ENCODE results near the gene TRIP13. TPM values are rescaled to one million over a fixed set of nuclear protein-coding genes. Genes with fewer than 3 reads are reported as not detected.

TRIP13 gene
- total and polyA plus RNA-seq, 4 experiments from 2014 or later, result 0.39 to 1.0 (median 0.69) TPM; not detected in 1

DNA sequence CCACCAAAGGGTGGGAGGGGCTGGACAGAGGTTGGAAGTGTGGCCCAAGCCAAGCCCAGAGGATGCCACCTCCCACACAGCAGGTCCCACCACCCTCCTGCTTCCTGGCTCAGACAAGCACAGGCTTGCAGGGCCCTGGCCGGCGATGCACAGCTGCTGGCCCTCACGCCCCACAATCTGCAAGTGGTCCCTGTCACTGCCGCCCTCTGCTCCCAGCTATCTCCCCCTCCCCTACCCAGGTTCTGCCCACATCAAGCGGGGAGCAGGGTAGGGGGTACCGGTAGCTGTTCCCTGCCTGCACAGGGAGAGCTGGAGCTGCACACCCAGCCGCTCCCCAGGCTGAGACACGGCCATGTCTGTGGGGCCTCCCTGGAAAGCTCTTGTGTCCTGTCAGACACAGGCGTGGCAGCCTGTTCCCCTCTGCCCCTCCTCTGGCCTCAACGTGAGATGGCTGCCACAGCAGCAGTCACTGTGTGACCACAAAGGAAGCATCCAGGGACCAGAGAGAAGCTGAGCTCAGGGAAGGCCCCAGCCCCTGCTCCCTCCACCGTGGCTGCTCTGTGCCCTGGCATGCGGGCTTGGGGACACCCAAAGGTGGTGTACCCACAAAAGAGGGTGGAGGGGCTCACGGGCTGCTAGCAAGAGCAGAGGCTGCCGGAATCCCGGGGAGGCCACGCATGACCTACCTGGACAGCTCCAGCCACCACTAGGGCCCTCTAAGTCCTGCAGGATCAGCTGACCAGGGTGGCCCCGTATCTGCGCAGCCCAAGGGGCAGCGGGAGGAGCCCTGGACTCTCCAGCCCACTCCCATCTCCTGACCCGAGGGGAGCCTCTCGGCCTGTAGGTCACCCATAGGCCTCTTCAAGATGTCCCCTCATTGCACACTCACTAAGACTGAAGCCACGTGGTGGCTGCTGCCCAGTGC, 31.0 kb upstream of the TRIP13 start:
- H3K9me3 Mint-ChIP-seq, result no peaks in the 10 kb centered on the region
- intact Hi-C loops (cut with micrococcal nuclease), result no loop called here
- peaks cover 36% of the 10 kb centered on the region for H3K36me3 ChIP-seq (ENCODE audit: insufficient read depth, low read length)
- no peak overlapping the region for H3K27ac ChIP-seq (ENCODE audit: low read depth, low read length)
- CTCF ChIA-PET (ENCODE audit: partially characterized antibody), result no interaction called here
- no peaks in the 10 kb centered on the region for H3K4me1 ChIP-seq (ENCODE audit: insufficient read depth, low read length)
- no peaks in the 10 kb centered on the region for H3K9me3 ChIP-seq (ENCODE audit: control insufficient read depth in 1 of 2, low read length in 2 of 2)
- peaks cover 0 to 3% (median 0%) of the 10 kb centered on the region in 4 donors for H3K4me1 Mint-ChIP-seq
- no peaks in the 10 kb centered on the region for H3K27me3 ChIP-seq (ENCODE audit: insufficient read depth, low read length)
- no peak overlapping the region for H3K4me3 Mint-ChIP-seq
- DNase-seq, result no peak
- H3K27me3 Mint-ChIP-seq, result no peaks in the 10 kb centered on the region
- no peak overlapping the region for H3K4me3 ChIP-seq (ENCODE audit: low read length in 2 of 2)
- POLR2A ChIA-PET (ENCODE audit: partially characterized antibody), result interaction anchor here (0.7 kb wide), 1 partner anchor 250 kb away, joined by 3 read pairs; no protein-coding TSS in a partner anchor
- peaks cover 12 to 30% of the 10 kb centered on the region in 2 donors for H3K36me3 Mint-ChIP-seq
- no peak overlapping the region for H3K27ac Mint-ChIP-seq

DNA sequence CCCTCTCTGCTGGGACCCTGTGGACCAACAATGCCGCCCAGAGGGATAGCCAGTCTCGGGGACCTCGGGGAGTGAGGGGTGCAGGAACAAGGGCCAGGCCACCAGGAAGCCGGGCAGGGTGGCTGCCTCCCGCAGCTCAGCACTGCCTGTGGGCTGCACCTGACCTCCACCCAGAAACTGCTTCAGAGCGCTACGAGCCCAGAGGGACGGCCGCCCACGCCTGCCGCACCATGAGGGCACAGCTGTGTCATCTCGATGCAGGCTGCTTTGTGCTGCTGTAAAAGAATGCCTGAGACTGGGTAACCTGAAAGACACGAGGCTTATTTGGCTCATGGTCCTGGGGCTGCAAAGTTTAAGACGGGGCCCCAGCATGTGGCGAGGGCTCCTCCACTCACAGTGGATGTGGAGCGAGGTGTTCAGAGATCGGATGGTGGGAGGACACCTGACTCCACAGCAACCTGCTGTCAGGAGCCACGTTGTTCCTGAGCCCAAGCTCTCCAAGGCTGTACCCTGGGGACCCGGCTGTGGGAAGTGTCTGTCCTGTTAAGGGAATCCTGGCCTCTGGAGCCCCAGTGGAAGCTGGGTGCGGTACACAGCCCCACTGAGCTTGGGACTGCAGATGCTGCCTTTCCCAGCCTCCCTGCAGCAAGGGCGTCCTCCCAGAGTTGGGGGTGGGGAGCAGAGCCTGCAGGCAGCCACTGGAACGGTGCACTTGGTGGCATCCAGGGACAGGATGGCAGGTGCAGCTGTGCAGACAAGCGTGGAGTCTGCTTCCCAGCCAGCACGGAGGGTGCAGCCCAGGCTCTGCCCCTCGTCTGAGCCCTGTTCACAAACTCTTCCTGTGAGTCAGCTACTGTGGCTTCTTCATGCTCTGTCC, 30.1 kb upstream of the TRIP13 start:
- Mint-ChIP-seq H3K27me3 (no peaks in the 10 kb centered on the region), H3K9me3 (no peaks in the 10 kb centered on the region), H3K36me3 (peaks cover 17 to 35% of the 10 kb centered on the region in 2 donors), H3K4me3 (no peak overlapping the region), H3K4me1 (peaks cover 0 to 3% (median 0%) of the 10 kb centered on the region in 4 donors), H3K27ac (no peak overlapping the region)
- ChIA-PET POLR2A (ENCODE audit: partially characterized antibody) (no interaction called here), CTCF (ENCODE audit: partially characterized antibody) (no interaction called here)
- intact Hi-C loops (cut with micrococcal nuclease), result no loop called here
- DNase-seq, result no peak
- no peaks in the 10 kb centered on the region for H3K9me3 ChIP-seq (ENCODE audit: control insufficient read depth in 1 of 2, low read length in 2 of 2)
- no peak overlapping the region for H3K4me3 ChIP-seq (ENCODE audit: low read length in 2 of 2)
- H3K27ac ChIP-seq (ENCODE audit: low read depth, low read length), result no peak overlapping the region
- H3K27me3 ChIP-seq (ENCODE audit: insufficient read depth, low read length), result no peaks in the 10 kb centered on the region
- peaks cover 45% of the 10 kb centered on the region for H3K36me3 ChIP-seq (ENCODE audit: insufficient read depth, low read length)
- H3K4me1 ChIP-seq (ENCODE audit: insufficient read depth, low read length), result no peaks in the 10 kb centered on the region

DNA sequence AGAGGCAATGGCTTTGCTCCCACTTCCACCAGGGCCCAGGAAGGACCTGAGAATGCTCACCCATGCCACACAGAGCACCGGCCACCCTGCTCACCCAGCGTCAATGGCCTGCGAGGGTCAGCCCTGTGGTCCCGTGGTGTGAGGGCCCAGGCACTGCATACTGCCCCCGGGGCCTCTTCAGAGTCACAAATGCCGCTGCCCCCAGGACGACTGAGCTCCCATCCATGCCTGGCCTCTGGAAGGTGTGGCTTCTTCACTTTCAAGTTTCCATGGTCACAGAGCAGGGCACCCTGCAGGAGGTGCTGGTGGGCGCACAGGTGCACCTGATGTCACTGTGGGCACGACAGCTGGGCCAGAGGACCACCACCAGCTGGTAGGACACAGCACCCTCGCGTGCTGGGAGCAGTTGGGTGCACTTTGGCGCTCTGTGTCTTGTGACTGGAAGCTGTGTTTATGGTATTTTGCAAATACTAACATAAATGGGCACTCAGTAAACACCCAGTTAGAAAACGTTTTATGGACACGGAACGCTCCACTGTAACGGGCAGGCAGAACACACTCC, 29.4 kb upstream of the TRIP13 start:
- ChIA-PET CTCF (ENCODE audit: partially characterized antibody) (no interaction called here), POLR2A (ENCODE audit: partially characterized antibody) (no interaction called here)
- H3K27ac Mint-ChIP-seq, result no peak overlapping the region
- H3K36me3 Mint-ChIP-seq, result peaks cover 23 to 41% of the 10 kb centered on the region in 2 donors
- no peak for DNase-seq
- Histone ChIP-seq H3K9me3 (ENCODE audit: control insufficient read depth in 1 of 2, low read length in 2 of 2) (no peaks in the 10 kb centered on the region), H3K27me3 (ENCODE audit: insufficient read depth, low read length) (no peaks in the 10 kb centered on the region), H3K4me1 (ENCODE audit: insufficient read depth, low read length) (no peaks in the 10 kb centered on the region), H3K27ac (ENCODE audit: low read depth, low read length) (no peak overlapping the region), H3K36me3 (ENCODE audit: insufficient read depth, low read length) (peaks cover 52% of the 10 kb centered on the region), H3K4me3 (ENCODE audit: low read length in 2 of 2) (no peak overlapping the region)
- peaks cover 0 to 4% (median 0%) of the 10 kb centered on the region in 4 donors for H3K4me1 Mint-ChIP-seq
- no peaks in the 10 kb centered on the region for H3K27me3 Mint-ChIP-seq
- no peak overlapping the region for H3K4me3 Mint-ChIP-seq
- H3K9me3 Mint-ChIP-seq, result no peaks in the 10 kb centered on the region
- intact Hi-C loops (cut with micrococcal nuclease), result no loop called here

DNA sequence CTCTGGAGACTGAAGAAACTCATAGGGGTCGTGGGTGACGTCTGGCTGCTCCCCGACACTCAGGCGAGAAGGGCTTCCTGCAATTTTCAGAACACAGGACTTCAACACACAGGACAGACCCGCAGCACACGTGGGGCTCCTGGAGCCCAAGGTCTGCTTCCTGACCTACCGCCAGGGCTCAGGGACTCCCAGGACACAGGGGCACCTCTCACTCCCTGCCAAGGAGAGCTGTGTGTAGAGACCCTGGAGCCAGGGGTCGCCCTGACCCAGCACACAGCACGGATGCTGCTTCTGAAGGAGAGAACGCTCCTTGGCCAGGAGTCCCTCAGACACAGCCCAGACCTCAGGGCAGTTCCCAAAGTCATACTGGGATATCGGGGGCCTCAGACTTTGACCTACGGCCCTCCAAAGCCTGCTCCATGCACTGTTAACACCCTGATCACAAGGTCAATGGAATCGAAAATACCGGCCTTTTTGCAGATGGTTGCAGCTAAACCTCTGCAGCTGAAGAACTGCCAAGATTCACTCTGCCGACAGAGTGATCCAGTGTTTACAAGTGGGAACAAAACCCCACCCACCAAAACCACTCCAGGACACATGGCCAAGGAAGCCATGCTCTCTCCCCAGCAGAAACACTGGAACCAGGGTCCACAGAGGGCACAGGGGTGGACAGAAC, 28.1 kb upstream of the TRIP13 start:
- CTCF ChIA-PET (ENCODE audit: partially characterized antibody), result no interaction called here
- Histone ChIP-seq H3K36me3 (ENCODE audit: insufficient read depth, low read length) (peaks cover 65% of the 10 kb centered on the region), H3K27ac (ENCODE audit: low read depth, low read length) (no peak overlapping the region), H3K4me3 (ENCODE audit: low read length in 2 of 2) (no peak overlapping the region), H3K27me3 (ENCODE audit: insufficient read depth, low read length) (no peaks in the 10 kb centered on the region), H3K9me3 (ENCODE audit: control insufficient read depth in 1 of 2, low read length in 2 of 2) (no peaks in the 10 kb centered on the region), H3K4me1 (ENCODE audit: insufficient read depth, low read length) (no peaks in the 10 kb centered on the region)
- H3K27ac Mint-ChIP-seq, result no peak overlapping the region
- no peak for DNase-seq
- POLR2A ChIA-PET (ENCODE audit: partially characterized antibody), result no interaction called here
- intact Hi-C loops (cut with micrococcal nuclease), result no loop called here
- no peaks in the 10 kb centered on the region for H3K9me3 Mint-ChIP-seq
- H3K4me1 Mint-ChIP-seq, result peaks cover 0 to 6% (median 0%) of the 10 kb centered on the region in 4 donors
- H3K36me3 Mint-ChIP-seq, result peaks cover 30 to 53% of the 10 kb centered on the region in 2 donors
- H3K4me3 Mint-ChIP-seq, result no peak overlapping the region
- H3K27me3 Mint-ChIP-seq, result no peaks in the 10 kb centered on the region

DNA sequence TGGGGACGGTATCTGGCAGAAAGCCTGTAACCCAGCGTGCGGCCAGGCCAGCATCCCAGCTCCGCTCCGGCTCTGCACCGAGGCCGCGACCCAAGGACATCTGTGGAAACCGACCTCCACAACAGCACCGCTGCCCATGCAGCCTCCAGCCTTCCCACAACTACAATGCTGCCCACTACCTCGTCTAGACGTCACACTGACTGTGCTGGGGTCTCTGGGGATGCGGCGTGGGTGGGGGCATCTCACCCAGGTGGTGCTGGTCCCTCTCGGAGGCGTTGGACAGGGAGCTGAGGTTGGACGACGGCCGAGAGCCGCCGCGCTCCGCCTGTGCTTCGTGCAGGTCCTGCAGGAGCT, 27.5 kb upstream of the TRIP13 start:
- Mint-ChIP-seq H3K4me3 (no peak overlapping the region), H3K27me3 (no peaks in the 10 kb centered on the region), H3K27ac (no peak overlapping the region), H3K36me3 (peaks cover 35 to 58% of the 10 kb centered on the region in 2 donors), H3K4me1 (peaks cover 0 to 6% (median 0%) of the 10 kb centered on the region in 4 donors), H3K9me3 (no peaks in the 10 kb centered on the region)
- H3K36me3 ChIP-seq (ENCODE audit: insufficient read depth, low read length), result peaks cover 70% of the 10 kb centered on the region
- ChIA-PET CTCF (ENCODE audit: partially characterized antibody) (no interaction called here), POLR2A (ENCODE audit: partially characterized antibody) (no interaction called here)
- no peak overlapping the region for H3K27ac ChIP-seq (ENCODE audit: low read depth, low read length)
- H3K4me3 ChIP-seq (ENCODE audit: low read length in 2 of 2), result no peak overlapping the region
- H3K27me3 ChIP-seq (ENCODE audit: insufficient read depth, low read length), result no peaks in the 10 kb centered on the region
- H3K9me3 ChIP-seq (ENCODE audit: control insufficient read depth in 1 of 2, low read length in 2 of 2), result no peaks in the 10 kb centered on the region
- no peaks in the 10 kb centered on the region for H3K4me1 ChIP-seq (ENCODE audit: insufficient read depth, low read length)
- DNase-seq, result no peak
- intact Hi-C loops (cut with micrococcal nuclease), result no loop called here

DNA sequence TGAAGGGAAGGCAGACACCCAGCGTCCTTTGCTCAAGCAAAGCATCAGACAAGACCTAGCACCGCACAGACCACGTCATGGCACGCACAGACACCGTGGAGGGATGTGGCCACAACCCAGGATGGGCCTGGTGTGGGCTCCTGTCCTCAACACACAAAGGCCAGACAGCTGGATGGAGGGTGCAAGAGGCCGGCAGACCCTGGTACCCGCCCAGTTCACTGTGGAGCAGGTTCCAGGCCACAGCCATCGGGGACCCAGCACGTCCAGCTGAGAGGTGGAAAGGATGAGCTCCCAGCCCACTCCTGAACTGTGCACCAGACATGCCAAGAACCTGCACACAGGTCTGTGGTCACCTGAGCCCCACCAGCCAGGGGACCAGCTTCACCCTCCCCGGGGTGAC, 26.9 kb upstream of the TRIP13 start:
- no peak overlapping the region for H3K27ac ChIP-seq (ENCODE audit: low read depth, low read length)
- H3K27me3 ChIP-seq (ENCODE audit: insufficient read depth, low read length), result no peaks in the 10 kb centered on the region
- Mint-ChIP-seq H3K9me3 (no peaks in the 10 kb centered on the region), H3K36me3 (peaks cover 42 to 64% of the 10 kb centered on the region in 2 donors), H3K4me3 (no peak overlapping the region), H3K4me1 (peaks cover 0 to 5% (median 0%) of the 10 kb centered on the region in 4 donors), H3K27me3 (no peaks in the 10 kb centered on the region), H3K27ac (no peak overlapping the region)
- no peaks in the 10 kb centered on the region for H3K9me3 ChIP-seq (ENCODE audit: control insufficient read depth in 1 of 2, low read length in 2 of 2)
- H3K4me3 ChIP-seq (ENCODE audit: low read length in 2 of 2), result no peak overlapping the region
- peaks cover 76% of the 10 kb centered on the region for H3K36me3 ChIP-seq (ENCODE audit: insufficient read depth, low read length)
- H3K4me1 ChIP-seq (ENCODE audit: insufficient read depth, low read length), result no peaks in the 10 kb centered on the region
- intact Hi-C loops (cut with micrococcal nuclease), result no loop called here
- ChIA-PET POLR2A (ENCODE audit: partially characterized antibody) (no interaction called here), CTCF (ENCODE audit: partially characterized antibody) (no interaction called here)
- DNase-seq, result no peak
